OCI-LY7 (cell line): Measurements from ENCODE around the gene NPLOC4. TPM values are rescaled to one million over a fixed set of nuclear protein-coding genes. Genes with fewer than 3 reads are reported as not detected.

Source experiments
- BruUV-seq: library from RNA; stranded (reverse); fragments of 400-500 nt; replicated peaks from 2 replicates; lab custom pipeline; 2021; lab: Mats Ljungman, UMichigan
- CTCF ChIA-PET: fragments of 300-600 bp; sonication (Branson Sonifier 250); formaldehyde crosslinking; loops from one replicate; lab custom pipeline; 2022; ENCODE audit warnings: antibody characterized with exemption; ENCODE audit not compliant: unreplicated experiment; lab: Charles Lee
- POLR2A ChIA-PET: fragments of 300-600 bp; sonication (Branson Sonifier 250); formaldehyde crosslinking; loops from one replicate; lab custom pipeline; 2022; ENCODE audit warnings: antibody characterized with exemption; lab: Charles Lee
- DNase-seq: peaks from one replicate; pipeline ENCODE4 v3.0.0-alpha.2; 2015; ENCODE audit warnings: low spot score
- H2AFZ ChIP-seq: fragments of 200-600 bp; sonication (generic), shearing (Covaris generic); 2 replicates; pipeline ENCODE4 v1.6.1; 2014; ENCODE audit warnings: mild to moderate bottlenecking, antibody characterized with exemption, low read length, moderate library complexity
- H3K27ac ChIP-seq: fragments of 200-600 bp; sonication (generic); 2 replicates; pipeline ENCODE4 v1.5.1; 2014; ENCODE audit warnings: mixed run types, low read depth, mild to moderate bottlenecking, moderate library complexity, low read length, inconsistent platforms; ENCODE audit not compliant: poor library complexity, severe bottlenecking
- H3K36me3 ChIP-seq: fragments of 200-600 bp; sonication (generic); 2 replicates; pipeline ENCODE4 v1.6.1; 2014; ENCODE audit warnings: mild to moderate bottlenecking, antibody characterized with exemption, low read length, moderate library complexity, mixed read lengths; ENCODE audit not compliant: insufficient read depth
- H3K4me1 ChIP-seq: fragments of 200-600 bp; sonication (generic); 2 replicates; pipeline ENCODE4 v1.5.1; 2014; ENCODE audit warnings: mild to moderate bottlenecking, low read length; ENCODE audit not compliant: insufficient read depth, poor library complexity, severe bottlenecking
- H3K4me2 ChIP-seq: fragments of 200-600 bp; sonication (generic); 2 replicates; pipeline ENCODE4 v1.6.1; 2014; ENCODE audit warnings: mild to moderate bottlenecking, low read length
- H3K4me3 ChIP-seq: fragments of 200-600 bp; sonication (generic); 2 replicates; pipeline ENCODE4 v1.5.1; 2014; ENCODE audit warnings: mild to moderate bottlenecking, low read depth, low read length; ENCODE audit not compliant: poor library complexity, severe bottlenecking
- H3K79me2 ChIP-seq: fragments of 200-600 bp; sonication (generic); 2 replicates; pipeline ENCODE4 v1.6.1; 2016; ENCODE audit warnings: low read depth, mild to moderate bottlenecking, low read length, moderate library complexity, mixed read lengths; ENCODE audit not compliant: insufficient read depth
- H3K9me2 ChIP-seq: fragments of 200-600 bp; sonication (generic); 2 replicates; pipeline ENCODE4 v1.6.1; 2016; ENCODE audit warnings: mild to moderate bottlenecking, low read length, mixed read lengths; ENCODE audit not compliant: insufficient read depth
- H3K9me3 ChIP-seq: fragments of 200-600 bp; sonication (generic); 2 replicates; pipeline ENCODE4 v1.6.1; 2014; ENCODE audit warnings: mild to moderate bottlenecking, mixed run types, low read length, mixed read lengths
- H4K20me1 ChIP-seq: fragments of 200-600 bp; sonication (generic); 2 replicates; pipeline ENCODE4 v1.6.1; 2014; ENCODE audit warnings: mild to moderate bottlenecking, antibody characterized with exemption, low read length, moderate library complexity, mixed read lengths; ENCODE audit not compliant: insufficient read depth
- CTCF ChIP-seq: fragments of 200-600 bp; sonication (generic); conservative IDR thresholded peaks from 2 replicates; pipeline ENCODE4 v1.5.1; 2014; ENCODE audit warnings: mild to moderate bottlenecking, antibody characterized with exemption, low read length, moderate library complexity, mixed read lengths
- EZH2phosphoT487 ChIP-seq: fragments of 200-600 bp; sonication (generic); IDR thresholded peaks from 2 replicates; pipeline ENCODE4 v1.6.1; 2018; ENCODE audit warnings: low read depth, borderline replicate concordance, mild to moderate bottlenecking, mixed run types, antibody characterized with exemption, low read length, moderate library complexity, mixed read lengths
- intact Hi-C: fragments of 100-400 bp; cut with micrococcal nuclease; formaldehyde crosslinking; loops from one replicate; pipeline ENCODE4 v1.10.0; 2022; ENCODE audit not compliant: unreplicated experiment
- total RNA-seq, 2 experiments: library from RNA; depleted of rRNA in 1 of 2; stranded (reverse); fragments of >200 nt in 1 of 2; shearing (Covaris generic) in 1 of 2; gene quantifications; 2 replicates each; pipeline ENCODE4 v1.2.3, GENCODE V29; 2014 to 2022

The NPLOC4 gene
- total RNA-seq, 2 experiments from 2014 or later = 69.6 to 118 TPM

GRCh38 chr17:81641825-81642489 is 5.0 kb upstream of the NPLOC4 start:
- no peaks in the 10 kb centered on the region for H3K9me3 ChIP-seq
- TF ChIP-seq CTCF (no peak), EZH2phosphoT487 (no peak)
- H3K79me2 ChIP-seq = no peaks in the 10 kb centered on the region
- ChIA-PET POLR2A (no interaction called here), CTCF (no interaction called here)
- no peak overlapping the region for H3K4me2 ChIP-seq
- no peak overlapping the region for H3K27ac ChIP-seq
- H3K4me3 ChIP-seq = no peak overlapping the region
- H3K9me2 ChIP-seq = no peaks in the 10 kb centered on the region
- H4K20me1 ChIP-seq = no peaks in the 10 kb centered on the region
- H3K4me1 ChIP-seq = peaks cover 5% of the 10 kb centered on the region
- intact Hi-C loops = no loop called here
- no peak overlapping the region for H2AFZ ChIP-seq
- BruUV-seq = no TSS peak
- no peaks in the 10 kb centered on the region for H3K36me3 ChIP-seq
- DNase-seq = no peak

- TF ChIP-seq CTCF (no peak), EZH2phosphoT487 (no peak)
- no peak overlapping the region for H3K4me2 ChIP-seq
Observed at GRCh38 chr17:81640011-81640410, 3.1 kb upstream of the NPLOC4 start.

GRCh38 chr17:81638683-81639082 is 1.8 kb upstream of the NPLOC4 start:
- Histone ChIP-seq H3K79me2 (peaks cover 30% of the 10 kb centered on the region), H3K36me3 (peaks cover 7% of the 10 kb centered on the region), H3K27ac (no peak overlapping the region), H2AFZ (no peak overlapping the region), H3K9me2 (no peaks in the 10 kb centered on the region), H4K20me1 (peaks cover 13% of the 10 kb centered on the region; the same call in 1 of the 2 replicates), H3K4me3 (no peak overlapping the region), H3K4me1 (peaks cover 15% of the 10 kb centered on the region), H3K4me2 (no peak overlapping the region), H3K9me3 (no peaks in the 10 kb centered on the region)
- TF ChIP-seq EZH2phosphoT487 (no peak), CTCF (no peak)
- BruUV-seq = no TSS peak
- intact Hi-C loops = loop anchor here (5.0 kb wide), 1 partner anchor 86 kb away; the partner anchor contains the start of gene FAAP100
- no peak for DNase-seq
- ChIA-PET CTCF (no interaction called here), POLR2A (interaction anchor here (0.6 to 0.7 kb wide), 3 partner anchors 65 to 1209 kb away, joined by 3 to 6 read pairs (median 5); partner anchors contain the start of gene MRPL12)

More at GRCh38 chr17:81640011-81640410, 3.1 kb upstream of the NPLOC4 start:
- intact Hi-C loops = no loop called here
- H2AFZ ChIP-seq = no peak overlapping the region
- H3K79me2 ChIP-seq = peaks cover 17% of the 10 kb centered on the region
- H3K36me3 ChIP-seq = no peaks in the 10 kb centered on the region
- no peak overlapping the region for H3K4me3 ChIP-seq
- no peak for DNase-seq
- H3K9me2 ChIP-seq = no peaks in the 10 kb centered on the region
- ChIA-PET POLR2A (no interaction called here), CTCF (no interaction called here)
- peaks cover 13% of the 10 kb centered on the region; the same call in 1 of the 2 replicates for H4K20me1 ChIP-seq
- peaks cover 15% of the 10 kb centered on the region for H3K4me1 ChIP-seq
- no peaks in the 10 kb centered on the region for H3K9me3 ChIP-seq
- no peak overlapping the region for H3K27ac ChIP-seq
- no TSS peak for BruUV-seq
